DND-41 (cell line): ENCODE measurements around the gene ACVR2B.

ENCODE experiments used
- CTCF ChIP-seq: IDR thresholded peaks from 2 replicates; pipeline ENCODE4 v1.5.1; 2012; ENCODE audit warnings: borderline replicate concordance, low read length, moderate library complexity, mild to moderate bottlenecking; ENCODE audit not compliant: poor library complexity, severe bottlenecking; ENCODE audit errors: extremely low read depth
- EZH2 ChIP-seq: IDR thresholded peaks from 3 replicates; pipeline ENCODE4 v1.6.1; 2012; ENCODE audit warnings: borderline replicate concordance, low read depth, mild to moderate bottlenecking, moderate library complexity, low read length, inconsistent platforms; ENCODE audit not compliant: severe bottlenecking

GRCh38 chr3:38421679-38422336 is 31.9 kb upstream of the ACVR2B start:
- TF ChIP-seq CTCF (no peak), EZH2 (no peak)
